GM06990 (cell line): ENCODE data around the gene OVCA2.

Experiments
- DNase-seq: peaks from one replicate; pipeline ENCODE4 v3.0.0-alpha.2; 2011; ENCODE audit not compliant: insufficient read length; ENCODE audit errors: extremely low read depth
- H3K27me3 ChIP-seq: replicated peaks from 2 replicates; pipeline ENCODE4 v1.6.0; 2011; ENCODE audit warnings: low read length; ENCODE audit not compliant: control insufficient read depth, insufficient read depth
- H3K36me3 ChIP-seq: 2 replicates; pipeline ENCODE4 v1.5.1; 2011; ENCODE audit warnings: low read length; ENCODE audit not compliant: control insufficient read depth, insufficient read depth
- H3K4me3 ChIP-seq: replicated peaks from 2 replicates; pipeline ENCODE4 v1.5.1; 2011; ENCODE audit warnings: low read depth, mild to moderate bottlenecking, control low read depth, low read length
- CTCF ChIP-seq: IDR thresholded peaks from 2 replicates; pipeline ENCODE4 v1.5.1; 2011; ENCODE audit warnings: low read length, control low read depth, mild to moderate bottlenecking, inconsistent platforms; ENCODE audit not compliant: insufficient read depth, poor library complexity, severe bottlenecking

Gene OVCA2

GRCh38 chr17:2003525-2003924 is 38.3 kb upstream of the OVCA2 start:
- no peaks in the 10 kb centered on the region for H3K36me3 ChIP-seq
- H3K4me3 ChIP-seq, result no peak overlapping the region
- no peak for DNase-seq
- TF ChIP-seq CTCF, result no peak
- H3K27me3 ChIP-seq, result no peaks in the 10 kb centered on the region; the same call in none of the 2 replicates

GRCh38 chr17:2004435-2004952 is 37.3 kb upstream of the OVCA2 start:
- no peak for DNase-seq
- Histone ChIP-seq H3K4me3 (no peak overlapping the region), H3K27me3 (no peaks in the 10 kb centered on the region; the same call in none of the 2 replicates), H3K36me3 (no peaks in the 10 kb centered on the region)
- no peak for TF ChIP-seq CTCF

- no peak for DNase-seq
- H3K4me3 ChIP-seq, result no peak overlapping the region
- no peaks in the 10 kb centered on the region; the same call in 1 of the 2 replicates for H3K27me3 ChIP-seq
- H3K36me3 ChIP-seq, result no peaks in the 10 kb centered on the region
- no peak for TF ChIP-seq CTCF
These were observed 33.3 kb upstream of the OVCA2 start for GRCh38 chr17:2008332-2009126.

GRCh38 chr17:2009737-2010136 is 32.1 kb upstream of the OVCA2 start:
- no peak for TF ChIP-seq CTCF
- DNase-seq, result no peak
- H3K36me3 ChIP-seq, result no peaks in the 10 kb centered on the region
- H3K27me3 ChIP-seq, result no peaks in the 10 kb centered on the region; the same call in 1 of the 2 replicates
- H3K4me3 ChIP-seq, result no peak overlapping the region

GRCh38 chr17:2011411-2012371 is 30.1 kb upstream of the OVCA2 start:
- DNase-seq, result no peak
- Histone ChIP-seq H3K27me3 (no peaks in the 10 kb centered on the region), H3K4me3 (no peak overlapping the region), H3K36me3 (no peaks in the 10 kb centered on the region)
- no peak for TF ChIP-seq CTCF
